HG03354 (cell line): ENCODE results near the gene AIF1.
"Not testable (repeated sequence)": the region's sequence is repeated elsewhere in the genome, so short reads cannot be mapped to it uniquely, and the experiment has no call there.

Experiments
- ATAC-seq: cut with Tn5 transposase; IDR thresholded peaks from one replicate; pipeline ENCODE4 v1.9.1; 2021; ENCODE audit warnings: mild to moderate bottlenecking; ENCODE audit not compliant: unreplicated experiment, poor library complexity, severe bottlenecking

Gene AIF1

DNA sequence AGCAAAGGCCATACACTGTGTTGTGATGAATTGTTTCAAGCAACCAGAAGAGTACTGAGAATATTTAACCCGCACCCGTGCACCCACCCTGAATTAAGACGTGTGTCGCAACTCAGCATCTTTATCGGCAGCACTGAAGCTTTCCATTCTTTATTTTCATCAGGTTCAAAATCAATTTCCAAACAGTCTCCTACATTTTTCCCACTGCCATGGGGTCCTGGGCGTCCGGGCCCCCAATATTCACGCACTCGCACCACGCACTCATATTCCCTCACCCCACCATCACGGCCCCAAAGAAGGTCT, 34.6 kb upstream of the AIF1 start:
- ATAC-seq: no peak

DNA sequence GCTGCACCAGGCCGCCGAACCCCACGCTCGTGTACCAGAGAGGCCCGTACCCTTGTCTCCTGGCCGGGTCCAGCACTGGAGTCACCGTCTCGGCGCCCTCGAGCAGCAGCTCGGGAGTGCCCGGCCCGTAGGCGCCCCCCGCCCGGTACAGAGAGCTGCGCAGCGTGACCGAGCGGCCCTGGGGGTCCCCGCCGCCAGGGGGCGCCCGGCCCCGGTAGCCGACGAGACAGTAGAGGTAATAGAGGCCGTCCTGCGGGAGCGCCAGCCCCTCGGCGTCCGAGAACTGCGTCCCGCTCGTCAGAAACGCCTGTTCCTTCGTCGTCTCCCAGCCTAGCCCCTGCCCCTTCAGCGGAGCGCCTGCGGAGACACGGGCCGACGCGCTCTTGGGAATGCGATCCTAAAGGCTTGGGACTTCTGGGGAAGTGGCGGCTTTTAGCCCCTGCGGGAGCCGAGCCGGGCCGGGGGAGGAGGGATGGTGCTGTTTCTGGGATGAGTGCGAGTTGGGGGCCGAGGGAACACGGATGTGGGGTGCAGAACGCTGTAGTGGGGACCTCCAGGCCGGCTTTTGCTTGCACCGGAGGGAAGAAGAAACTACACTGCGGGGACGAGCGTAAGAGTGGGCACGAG, 34.1 kb upstream of the AIF1 start:
- ATAC-seq: peak; percentile 71

DNA sequence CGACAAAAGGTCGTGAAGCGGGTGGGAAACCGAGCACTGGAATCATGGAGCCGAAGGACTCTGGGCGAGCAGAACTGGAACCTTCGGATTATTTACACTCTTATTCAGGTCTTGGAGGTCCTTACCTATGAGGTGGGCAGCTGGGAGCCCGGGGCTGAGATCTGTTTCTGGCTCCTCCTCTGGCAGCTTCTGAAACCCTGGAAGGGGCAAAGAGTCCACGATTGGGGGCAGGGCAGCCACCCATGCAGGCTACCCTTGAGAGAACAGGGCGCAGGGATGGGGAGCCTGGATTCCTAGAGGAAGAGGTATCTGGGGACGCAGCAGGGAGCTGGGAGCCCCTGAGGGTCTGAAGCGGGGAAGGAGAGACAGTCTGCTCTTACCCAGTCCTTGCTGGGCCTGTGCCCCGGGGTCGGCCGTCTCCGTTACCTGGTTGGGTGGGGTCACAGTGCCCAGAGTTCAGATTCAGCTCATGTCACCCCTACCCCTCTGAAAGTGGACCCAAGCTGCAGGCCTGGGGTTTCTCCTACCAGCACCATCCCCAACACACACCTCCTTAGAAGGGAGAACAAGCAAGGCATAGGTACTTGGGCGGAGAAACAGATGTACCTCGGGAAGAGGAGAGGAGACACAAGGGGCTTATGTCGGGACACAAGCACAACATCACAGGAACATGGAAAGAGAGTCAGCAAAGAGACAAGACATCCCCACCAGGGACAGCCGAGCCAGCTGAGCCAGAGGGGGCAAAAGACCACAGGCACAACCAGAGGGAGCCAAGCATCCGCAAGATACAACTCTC, 33.4 kb upstream of the AIF1 start:
- ATAC-seq: no peak

GRCh38 chr6:31582230-31582643, 32.8 kb upstream of the AIF1 start, which contains the start of gene LTB:
Gene LTB, minus strand, starts transcription at chr6:31582424. Its CDS starts 7 bp downstream, at chr6:31582417.
- ATAC-seq: no peak

DNA sequence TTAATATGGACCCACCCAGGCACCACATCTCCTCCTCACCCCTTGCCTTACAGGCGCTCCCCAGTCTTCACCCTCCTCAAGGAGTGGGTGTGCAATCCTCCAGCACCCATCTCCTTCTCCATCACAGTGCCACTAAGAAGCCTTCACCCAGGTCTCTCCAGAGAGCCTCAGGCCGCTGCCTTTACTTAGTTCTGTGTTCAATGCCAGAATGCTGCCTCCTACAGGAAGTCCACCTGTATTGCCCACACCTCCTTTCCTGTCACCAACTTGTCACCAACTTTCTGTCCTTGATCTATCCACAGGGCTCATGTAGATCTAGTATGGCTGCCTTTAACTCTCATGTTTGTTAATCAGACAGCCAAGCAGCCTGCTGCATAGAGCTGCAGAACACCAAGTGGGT, 29.5 kb upstream of the AIF1 start:
- ATAC-seq: no peak

- ATAC-seq: no peak
These were observed 29.0 kb upstream of the AIF1 start, which contains the start of gene LST1 for GRCh38 chr6:31586008-31586407. Gene LST1, plus strand, starts transcription at chr6:31586277. Its CDS starts 1,023 bp downstream, at chr6:31587300.

- no peak for ATAC-seq
These were observed 28.3 kb upstream of the AIF1 start for GRCh38 chr6:31586599-31587281.

DNA sequence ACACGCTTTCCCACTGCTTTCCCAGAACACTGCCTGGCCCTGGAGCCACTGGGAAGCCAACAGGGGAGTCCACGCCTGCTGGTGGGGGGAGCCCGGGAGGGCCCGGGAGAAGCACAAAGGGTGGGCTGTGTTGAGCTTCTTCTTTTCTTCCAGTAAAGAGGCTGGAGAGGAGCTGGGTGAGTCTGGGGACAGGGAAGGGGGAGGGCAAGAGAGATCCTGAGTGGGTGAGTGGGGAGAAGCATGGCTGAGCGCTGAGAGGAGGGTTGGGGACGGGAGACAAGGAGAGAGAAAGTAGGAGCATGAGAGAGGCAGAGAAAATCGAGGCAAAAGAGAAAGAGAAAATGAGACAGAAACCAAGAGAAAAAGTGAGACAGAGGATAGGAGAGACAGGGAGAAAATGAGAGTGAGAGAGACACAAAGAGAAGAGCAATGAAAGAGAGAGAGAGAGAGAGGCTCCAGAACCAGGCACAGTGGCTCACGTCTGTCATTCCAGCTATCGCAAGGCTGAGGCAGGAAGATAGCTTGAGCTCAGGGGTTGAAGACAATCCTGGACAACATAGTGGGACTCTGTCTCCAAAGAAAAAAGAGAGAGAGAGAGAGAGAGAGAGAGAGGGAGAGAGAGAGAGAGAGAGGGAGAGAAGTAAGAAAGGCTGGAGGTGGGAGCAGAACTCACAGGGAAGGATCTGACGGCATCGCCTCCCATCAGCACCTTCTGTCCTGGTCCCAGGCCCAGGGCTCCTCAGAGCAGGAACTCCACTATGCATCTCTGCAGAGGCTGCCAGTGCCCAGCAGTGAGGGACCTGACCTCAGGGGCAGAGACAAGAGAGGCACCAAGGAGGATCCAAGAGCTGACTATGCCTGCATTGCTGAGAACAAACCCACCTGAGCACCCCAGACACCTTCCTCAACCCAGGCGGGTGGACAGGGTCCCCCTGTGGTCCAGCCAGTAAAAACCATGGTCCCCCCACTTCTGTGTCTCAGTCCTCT, 26.9 kb upstream of the AIF1 start:
- no peak for ATAC-seq

- ATAC-seq: no peak
These were observed 26.0 kb upstream of the AIF1 start for GRCh38 chr6:31588871-31589650.

GRCh38 chr6:31590691-31591090, 24.3 kb upstream of the AIF1 start:
- not testable (repeated sequence) for ATAC-seq

- ATAC-seq: no peak
These were observed 22.6 kb upstream of the AIF1 start for GRCh38 chr6:31592396-31592771.

DNA sequence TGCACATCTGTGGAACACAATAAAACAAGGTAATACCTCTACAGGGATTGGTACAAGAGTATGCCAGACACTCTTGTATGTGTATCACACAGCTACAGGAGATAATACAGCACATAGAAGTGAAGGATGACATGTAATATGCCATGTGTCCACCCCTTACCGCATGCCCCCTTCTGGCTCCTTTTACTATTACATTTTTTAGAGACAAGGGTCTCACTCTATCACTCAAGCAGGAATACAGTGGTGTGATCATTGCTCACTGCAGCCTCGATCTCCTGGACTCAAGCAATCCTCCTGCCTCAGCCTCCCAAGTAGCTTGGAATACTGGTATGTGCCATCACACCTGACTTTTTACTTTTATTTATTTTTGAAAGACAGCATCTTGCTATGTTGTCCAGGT, 18.0 kb upstream of the AIF1 start:
- peak; percentile 53 for ATAC-seq

GRCh38 chr6:31607317-31607716, 7.7 kb upstream of the AIF1 start:
- no peak for ATAC-seq

GRCh38 chr6:31609519-31610406, 5.3 kb upstream of the AIF1 start:
- ATAC-seq: no peak

DNA sequence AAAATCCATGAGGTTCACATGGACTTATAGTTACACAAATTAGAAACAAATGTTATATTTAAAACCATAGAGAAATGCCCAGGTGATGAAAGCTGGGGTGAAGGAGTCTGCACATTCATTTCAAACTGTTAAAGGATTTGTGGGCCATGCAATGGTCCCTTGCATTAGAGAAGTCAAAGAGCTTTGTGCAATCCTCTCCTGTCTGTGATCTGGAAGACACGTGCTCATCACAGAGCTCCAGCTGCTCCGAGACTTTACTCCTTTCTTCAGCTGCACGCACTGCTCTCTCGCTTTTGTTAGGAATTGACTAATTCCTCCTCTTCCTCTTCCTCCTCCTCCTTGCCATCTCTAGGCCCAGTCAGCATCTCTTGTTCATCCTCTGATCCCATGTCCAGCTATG, 4.1 kb upstream of the AIF1 start:
- no peak for ATAC-seq

DNA sequence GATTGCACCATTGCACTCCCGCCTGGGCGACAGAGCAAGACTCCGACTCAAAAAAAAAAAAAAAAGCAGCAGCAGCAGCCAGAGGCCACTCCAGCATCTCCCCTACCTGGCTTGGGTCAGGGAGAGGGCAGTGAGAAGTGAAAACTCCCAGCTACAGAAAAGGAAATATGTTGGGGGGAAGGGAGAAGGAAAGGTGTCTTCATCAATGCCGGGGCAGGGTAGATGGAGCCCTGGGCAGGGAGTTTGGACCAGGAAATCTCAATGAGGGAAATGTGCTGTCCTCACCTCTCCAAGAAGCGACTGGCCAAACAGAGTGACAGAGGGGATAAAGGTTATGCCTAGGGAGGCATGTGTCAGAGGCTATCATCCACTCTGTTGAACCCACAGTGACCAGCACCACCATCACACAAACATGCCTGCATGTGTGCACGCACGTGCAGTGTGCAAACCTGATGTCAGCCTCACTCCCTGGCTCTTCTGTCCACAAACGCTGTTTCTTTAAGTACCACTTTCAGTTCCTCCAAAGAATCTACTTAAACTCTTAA, 887 bp upstream of the AIF1 start:
- no peak for ATAC-seq

GRCh38 chr6:31615748-31616147, 714 bp downstream of the AIF1 start:
- no peak for ATAC-seq

- no peak for ATAC-seq
These were observed 2.0 kb downstream of the AIF1 start for GRCh38 chr6:31617010-31617409.
